Keratinocyte (primary cell): Measurements from ENCODE around the gene ZNF511.

Experiments
- EZH2 ChIP-seq: IDR thresholded peaks from one replicate; pipeline ENCODE4 v1.6.1; 2012; ENCODE audit warnings: inconsistent platforms, mild to moderate bottlenecking, low read length, moderate library complexity
- TF ChIP-seq, protein P1 (sequence below), 3 experiments: IDR thresholded peaks in 1 of 3; conservative IDR thresholded peaks in 1 of 3; optimal IDR thresholded peaks in 1 of 3; 2 replicates in 2 of 3; 3 replicates in 1 of 3; pipeline versions ENCODE3 to v1.5.1; 2011; ENCODE audit warnings: low read length in 3 of 3, mild to moderate bottlenecking in 3 of 3, moderate library complexity in 2 of 3, control low read depth in 1 of 3, inconsistent platforms in 1 of 3; ENCODE audit not compliant: insufficient read depth in 2 of 3; ENCODE audit errors: extremely low read depth in 1 of 3

DNA sequence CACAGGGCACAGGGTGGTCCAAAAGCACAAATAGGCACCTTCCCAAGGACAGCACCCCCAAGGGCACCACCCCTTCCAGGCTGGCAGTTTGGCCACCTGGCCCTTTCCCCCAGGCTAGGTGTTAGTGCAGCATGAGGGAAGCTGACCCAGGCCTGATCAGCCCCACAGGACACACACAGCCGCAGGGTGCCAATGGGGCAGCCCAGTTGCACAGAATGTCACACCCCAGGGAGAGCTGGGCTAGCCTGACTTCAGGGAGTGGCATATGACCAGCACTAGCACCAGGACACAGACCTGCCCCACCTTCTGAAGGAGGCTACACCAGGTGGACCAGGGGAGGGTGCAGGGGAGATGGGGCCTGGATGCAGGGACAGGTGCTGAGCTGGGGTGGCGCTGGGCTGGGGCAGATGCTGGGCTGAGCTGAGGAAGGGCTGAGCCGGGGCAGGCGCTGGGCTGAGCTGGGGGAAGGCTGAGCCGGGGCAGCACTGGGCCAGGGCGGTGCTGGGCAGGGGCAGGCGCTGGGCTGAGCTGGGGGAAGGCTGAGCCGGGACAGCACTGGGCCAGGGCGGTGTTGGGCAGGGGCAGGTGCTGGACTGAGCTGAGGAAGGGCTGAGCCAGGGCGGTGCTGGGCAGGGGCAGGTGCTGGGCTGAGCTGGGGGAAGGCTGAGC lies 28.2 kb upstream of the ZNF511 start:
- TF ChIP-seq, protein P1, sequence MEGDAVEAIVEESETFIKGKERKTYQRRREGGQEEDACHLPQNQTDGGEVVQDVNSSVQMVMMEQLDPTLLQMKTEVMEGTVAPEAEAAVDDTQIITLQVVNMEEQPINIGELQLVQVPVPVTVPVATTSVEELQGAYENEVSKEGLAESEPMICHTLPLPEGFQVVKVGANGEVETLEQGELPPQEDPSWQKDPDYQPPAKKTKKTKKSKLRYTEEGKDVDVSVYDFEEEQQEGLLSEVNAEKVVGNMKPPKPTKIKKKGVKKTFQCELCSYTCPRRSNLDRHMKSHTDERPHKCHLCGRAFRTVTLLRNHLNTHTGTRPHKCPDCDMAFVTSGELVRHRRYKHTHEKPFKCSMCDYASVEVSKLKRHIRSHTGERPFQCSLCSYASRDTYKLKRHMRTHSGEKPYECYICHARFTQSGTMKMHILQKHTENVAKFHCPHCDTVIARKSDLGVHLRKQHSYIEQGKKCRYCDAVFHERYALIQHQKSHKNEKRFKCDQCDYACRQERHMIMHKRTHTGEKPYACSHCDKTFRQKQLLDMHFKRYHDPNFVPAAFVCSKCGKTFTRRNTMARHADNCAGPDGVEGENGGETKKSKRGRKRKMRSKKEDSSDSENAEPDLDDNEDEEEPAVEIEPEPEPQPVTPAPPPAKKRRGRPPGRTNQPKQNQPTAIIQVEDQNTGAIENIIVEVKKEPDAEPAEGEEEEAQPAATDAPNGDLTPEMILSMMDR (optimal IDR thresholded peaks at IDR 0.05 in 1 of 3, IDR thresholded peaks at IDR 0.05 in 1 of 3, conservative IDR thresholded peaks at IDR 0.05 in 1 of 3; ENCODE audit: extremely low read depth in 1 of 3, insufficient read depth in 2 of 3, low read length in 3 of 3) = no peak
- no peak for TF ChIP-seq EZH2
